Endothelial cell of umbilical vein (primary cell): Measurements from ENCODE around the gene TMEM270.

Source experiments
- EZH2 ChIP-seq: IDR thresholded peaks from 2 replicates; pipeline ENCODE4 v1.6.1; 2012; ENCODE audit warnings: borderline replicate concordance, low read depth, mild to moderate bottlenecking, moderate library complexity, low read length, inconsistent platforms; ENCODE audit not compliant: severe bottlenecking
- GATA2 ChIP-seq: IDR thresholded peaks from 2 replicates; pipeline ENCODE4 v1.7.0; 2011; ENCODE audit warnings: low read depth, mild to moderate bottlenecking, moderate library complexity, mixed read lengths, low read length; ENCODE audit not compliant: insufficient read length, insufficient read depth
- JUN ChIP-seq: IDR thresholded peaks from 2 replicates; pipeline ENCODE4 v1.6.1; 2011; ENCODE audit warnings: borderline replicate concordance, low read depth; ENCODE audit not compliant: insufficient read length, insufficient read depth
- POLR2A ChIP-seq: IDR thresholded peaks from 2 replicates; pipeline ENCODE4 v1.6.1; 2012; ENCODE audit warnings: low read depth, mild to moderate bottlenecking, control low read depth, low read length
- POLR2AphosphoS5 ChIP-seq: IDR thresholded peaks from 2 replicates; pipeline ENCODE4 v1.6.1; 2012; ENCODE audit warnings: low read depth, mild to moderate bottlenecking, control low read depth, low read length, moderate library complexity; ENCODE audit not compliant: insufficient read depth
- TF ChIP-seq, protein P1 (sequence below), 2 donors: IDR thresholded peaks; 1 replicate in 1 of 2; 2 replicates in 1 of 2; pipeline ENCODE4 v1.5.1; 2011; ENCODE audit warnings: low read length in 2 of 2, mild to moderate bottlenecking in 2 of 2, moderate library complexity in 2 of 2, control low read depth in 1 of 2, inconsistent platforms in 1 of 2, low read depth in 1 of 2; ENCODE audit not compliant: insufficient read depth in 1 of 2; ENCODE audit errors: extremely low read depth in 1 of 2
- TF ChIP-seq, protein P2 (sequence below): IDR thresholded peaks from 2 replicates; pipeline ENCODE4 v1.6.1; 2011; ENCODE audit not compliant: insufficient read depth, insufficient read length

DNA sequence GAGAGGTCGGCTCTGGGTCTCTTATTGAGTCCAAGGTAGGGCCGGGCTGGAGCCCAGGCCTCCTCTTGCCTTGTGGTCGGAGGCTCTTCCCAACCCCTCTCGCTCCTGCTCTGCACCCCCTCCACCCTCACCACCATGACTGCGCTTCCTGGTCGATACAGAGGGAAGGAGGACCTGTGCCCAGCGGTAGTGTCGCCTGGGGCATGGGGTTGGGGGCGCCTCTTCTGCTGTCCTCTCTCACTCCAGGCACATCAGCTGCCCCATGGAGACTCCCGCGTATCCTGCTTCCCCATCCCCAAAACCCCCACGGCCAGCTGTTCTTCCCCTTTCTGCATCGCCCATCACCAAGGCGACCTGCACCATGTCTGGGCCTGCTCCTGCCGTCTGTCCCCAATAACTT lies 44.4 kb downstream of the TMEM270 start:
- TF ChIP-seq POLR2A, result no peak
- TF ChIP-seq, protein P1, sequence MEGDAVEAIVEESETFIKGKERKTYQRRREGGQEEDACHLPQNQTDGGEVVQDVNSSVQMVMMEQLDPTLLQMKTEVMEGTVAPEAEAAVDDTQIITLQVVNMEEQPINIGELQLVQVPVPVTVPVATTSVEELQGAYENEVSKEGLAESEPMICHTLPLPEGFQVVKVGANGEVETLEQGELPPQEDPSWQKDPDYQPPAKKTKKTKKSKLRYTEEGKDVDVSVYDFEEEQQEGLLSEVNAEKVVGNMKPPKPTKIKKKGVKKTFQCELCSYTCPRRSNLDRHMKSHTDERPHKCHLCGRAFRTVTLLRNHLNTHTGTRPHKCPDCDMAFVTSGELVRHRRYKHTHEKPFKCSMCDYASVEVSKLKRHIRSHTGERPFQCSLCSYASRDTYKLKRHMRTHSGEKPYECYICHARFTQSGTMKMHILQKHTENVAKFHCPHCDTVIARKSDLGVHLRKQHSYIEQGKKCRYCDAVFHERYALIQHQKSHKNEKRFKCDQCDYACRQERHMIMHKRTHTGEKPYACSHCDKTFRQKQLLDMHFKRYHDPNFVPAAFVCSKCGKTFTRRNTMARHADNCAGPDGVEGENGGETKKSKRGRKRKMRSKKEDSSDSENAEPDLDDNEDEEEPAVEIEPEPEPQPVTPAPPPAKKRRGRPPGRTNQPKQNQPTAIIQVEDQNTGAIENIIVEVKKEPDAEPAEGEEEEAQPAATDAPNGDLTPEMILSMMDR (IDR thresholded peaks at IDR 0.05; ENCODE audit: extremely low read depth in 1 of 2, insufficient read depth in 1 of 2, low read depth in 1 of 2, low read length in 2 of 2), result no peak
- TF ChIP-seq EZH2, result no peak
- no peak for TF ChIP-seq POLR2AphosphoS5
- TF ChIP-seq, protein P2, sequence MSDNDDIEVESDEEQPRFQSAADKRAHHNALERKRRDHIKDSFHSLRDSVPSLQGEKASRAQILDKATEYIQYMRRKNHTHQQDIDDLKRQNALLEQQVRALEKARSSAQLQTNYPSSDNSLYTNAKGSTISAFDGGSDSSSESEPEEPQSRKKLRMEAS, result no peak
- TF ChIP-seq JUN, result no peak
- no peak for TF ChIP-seq GATA2
